GM12878 (cell line): Measurements from ENCODE around the gene LY6G6D. TPM values are rescaled to one million over a fixed set of nuclear protein-coding genes. Genes with fewer than 3 reads are reported as not detected.

ENCODE experiments used
- ATF7 ChIP-seq: fragments of 450-650 bp; IDR thresholded peaks from 2 replicates; pipeline ENCODE4 v1.6.1; 2016; ENCODE audit warnings: low read depth, mild to moderate bottlenecking
- CBX3 ChIP-seq: fragments of 200-600 bp; sonication (generic); IDR thresholded peaks from 2 replicates; pipeline ENCODE4 v1.6.1; 2016; ENCODE audit warnings: low read depth, borderline replicate concordance
- CREM ChIP-seq: IDR thresholded peaks from 2 replicates; pipeline ENCODE4 v1.6.1; 2014; ENCODE audit warnings: antibody characterized with exemption, low read depth
- IKZF1 ChIP-seq: fragments of 450-650 bp; conservative IDR thresholded peaks from 2 replicates; pipeline ENCODE4 v1.6.1; 2017; ENCODE audit warnings: antibody characterized with exemption, mild to moderate bottlenecking
- JUNB ChIP-seq: IDR thresholded peaks from 2 replicates; pipeline ENCODE4 v1.6.1; 2016; ENCODE audit warnings: antibody characterized with exemption, mild to moderate bottlenecking
- NBN ChIP-seq: fragments of 450-650 bp; IDR thresholded peaks from 2 replicates; pipeline ENCODE4 v1.6.1; 2016
- NR2C1 ChIP-seq: fragments of 450-650 bp; IDR thresholded peaks from 2 replicates; pipeline ENCODE4 v1.6.1; 2017; ENCODE audit warnings: antibody characterized with exemption, mild to moderate bottlenecking, moderate library complexity
- SIX5 ChIP-seq: IDR thresholded peaks from 2 replicates; pipeline ENCODE4 v1.6.1; 2011; ENCODE audit warnings: mild to moderate bottlenecking, low read depth, low read length, moderate library complexity; ENCODE audit not compliant: severe bottlenecking
- SMAD5 ChIP-seq: IDR thresholded peaks from 2 replicates; pipeline ENCODE4 v1.6.1; 2016; ENCODE audit warnings: antibody characterized with exemption, low read depth
- SMC3 ChIP-seq: IDR thresholded peaks from 2 replicates; pipeline ENCODE4 v1.6.1; 2011; ENCODE audit warnings: low read length, improper control_type of control experiment, borderline replicate concordance
- SP1 ChIP-seq: IDR thresholded peaks from one replicate; pipeline ENCODE4 v1.6.1; 2011; ENCODE audit warnings: low read depth, low read length
- SREBF2 ChIP-seq: IDR thresholded peaks from 2 replicates; pipeline ENCODE4 v1.6.1; 2012; ENCODE audit warnings: mild to moderate bottlenecking, low read length
- TCF12 ChIP-seq: IDR thresholded peaks from 2 replicates; pipeline ENCODE4 v1.6.1; 2011; ENCODE audit warnings: low read depth, mild to moderate bottlenecking, low read length
- ZZZ3 ChIP-seq: IDR thresholded peaks from 2 replicates; pipeline ENCODE4 v1.6.1; 2011; ENCODE audit warnings: low read depth; ENCODE audit not compliant: control insufficient read depth, insufficient read length
- polyA plus RNA-seq, 11 experiments: library from polyadenylated mRNA; depleted of rRNA in 4 of 11; unstranded in 6 of 11; stranded (reverse) in 5 of 11; fragments of >200 nt; fragmentation: Nextera tagmentation in 4 of 11; fragmentation: Illumina TruSeq in 1 of 11; extraction: Ambion mirVana in 4 of 11; extraction: Trizol in 1 of 11; gene quantifications; 1 replicate in 1 of 11; 2 replicates in 10 of 11; pipeline versions ENCODE4 v1.2.1 to v1.2.3, GENCODE V29; 2011 to 2016; ENCODE audit warnings: inconsistent platforms in 2 of 11, missing spikeins in 2 of 11, low read depth in 1 of 11
- total RNA-seq, 4 experiments: library from RNA; depleted of rRNA in 3 of 4; stranded (reverse); fragments of >200 nt in 3 of 4; fragmentation: Illumina TruSeq in 1 of 4; extraction: Trizol in 1 of 4; gene quantifications; 2 replicates each; pipeline versions ENCODE4 v1.2.1 to v1.2.3, GENCODE V29; 2013 to 2021
- TF ChIP-seq, protein P1 (sequence below): fragments of 450-650 bp; IDR thresholded peaks from 2 replicates; pipeline ENCODE4 v1.6.1; 2017; ENCODE audit warnings: antibody characterized with exemption, mild to moderate bottlenecking, moderate library complexity
- TF ChIP-seq, protein P2 (sequence below): fragments of 450-650 bp; IDR thresholded peaks from 2 replicates; pipeline ENCODE4 v1.6.1; 2016; ENCODE audit warnings: mild to moderate bottlenecking
- TF ChIP-seq, protein P3 (sequence below): IDR thresholded peaks from 2 replicates; pipeline ENCODE4 v1.6.1; 2012; ENCODE audit warnings: low read depth, low read length, improper control_type of control experiment
- TF ChIP-seq, protein P4 (sequence below): IDR thresholded peaks from 2 replicates; pipeline ENCODE4 v1.6.1; 2011; ENCODE audit warnings: low read depth, mild to moderate bottlenecking, low read length, moderate library complexity, borderline replicate concordance; ENCODE audit errors: extremely low read depth
- TF ChIP-seq, protein P5 (sequence below): fragments of 450-650 bp; IDR thresholded peaks from 2 replicates; pipeline ENCODE4 v1.6.1; 2016; ENCODE audit warnings: mild to moderate bottlenecking, moderate library complexity, borderline replicate concordance

LY6G6D gene
- total and polyA plus RNA-seq, 10 of the 15 experiments (the other 5 are each of a cell fraction or from before 2014, with no cell fraction given), result not detected

DNA sequence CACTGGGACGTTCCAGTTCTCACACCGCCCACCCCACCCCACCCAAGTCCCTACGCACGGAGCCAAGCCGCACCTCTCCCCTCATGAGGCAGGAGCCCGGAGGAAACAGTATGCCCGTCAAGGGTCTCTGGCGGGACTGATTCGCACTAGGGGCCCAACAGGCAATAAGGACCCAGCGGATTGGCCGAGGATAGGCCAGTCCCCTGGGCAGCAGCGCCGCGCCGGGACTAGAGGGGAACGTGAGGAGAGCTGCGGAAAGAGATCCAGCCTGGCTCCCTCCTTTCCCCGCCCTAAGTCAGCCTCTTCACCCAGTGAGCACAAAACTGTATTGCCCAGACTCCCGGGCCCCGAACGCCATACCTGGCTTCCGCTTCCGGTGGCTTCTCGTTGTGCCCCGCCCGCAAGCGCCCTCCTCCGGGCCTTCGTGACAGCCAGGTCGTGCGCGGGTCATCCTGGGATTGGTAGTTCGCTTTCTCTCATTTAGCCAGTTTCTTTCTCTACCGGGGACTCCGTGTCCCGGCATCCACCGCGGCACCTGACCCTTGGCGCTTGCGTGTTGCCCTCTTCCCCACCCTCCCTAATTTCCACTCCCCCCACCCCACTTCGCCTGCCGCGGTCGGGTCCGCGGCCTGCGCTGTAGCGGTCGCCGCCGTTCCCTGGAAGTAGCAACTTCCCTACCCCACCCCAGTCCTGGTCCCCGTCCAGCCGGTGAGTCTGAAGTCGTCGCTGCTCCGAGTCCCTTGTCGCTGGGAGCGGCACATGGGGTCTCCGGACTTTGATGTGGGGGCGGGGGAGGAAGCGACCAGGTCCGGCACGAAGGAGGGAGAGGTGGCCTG, 49.4 kb upstream of the LY6G6D start, which contains the start of gene CSNK2B (continued):
- TF ChIP-seq, protein P1, sequence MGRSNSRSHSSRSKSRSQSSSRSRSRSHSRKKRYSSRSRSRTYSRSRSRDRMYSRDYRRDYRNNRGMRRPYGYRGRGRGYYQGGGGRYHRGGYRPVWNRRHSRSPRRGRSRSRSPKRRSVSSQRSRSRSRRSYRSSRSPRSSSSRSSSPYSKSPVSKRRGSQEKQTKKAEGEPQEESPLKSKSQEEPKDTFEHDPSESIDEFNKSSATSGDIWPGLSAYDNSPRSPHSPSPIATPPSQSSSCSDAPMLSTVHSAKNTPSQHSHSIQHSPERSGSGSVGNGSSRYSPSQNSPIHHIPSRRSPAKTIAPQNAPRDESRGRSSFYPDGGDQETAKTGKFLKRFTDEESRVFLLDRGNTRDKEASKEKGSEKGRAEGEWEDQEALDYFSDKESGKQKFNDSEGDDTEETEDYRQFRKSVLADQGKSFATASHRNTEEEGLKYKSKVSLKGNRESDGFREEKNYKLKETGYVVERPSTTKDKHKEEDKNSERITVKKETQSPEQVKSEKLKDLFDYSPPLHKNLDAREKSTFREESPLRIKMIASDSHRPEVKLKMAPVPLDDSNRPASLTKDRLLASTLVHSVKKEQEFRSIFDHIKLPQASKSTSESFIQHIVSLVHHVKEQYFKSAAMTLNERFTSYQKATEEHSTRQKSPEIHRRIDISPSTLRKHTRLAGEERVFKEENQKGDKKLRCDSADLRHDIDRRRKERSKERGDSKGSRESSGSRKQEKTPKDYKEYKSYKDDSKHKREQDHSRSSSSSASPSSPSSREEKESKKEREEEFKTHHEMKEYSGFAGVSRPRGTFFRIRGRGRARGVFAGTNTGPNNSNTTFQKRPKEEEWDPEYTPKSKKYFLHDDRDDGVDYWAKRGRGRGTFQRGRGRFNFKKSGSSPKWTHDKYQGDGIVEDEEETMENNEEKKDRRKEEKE, result no peak
- TF ChIP-seq NR2C1, result peak; percentile 98
- TF ChIP-seq, protein P2, sequence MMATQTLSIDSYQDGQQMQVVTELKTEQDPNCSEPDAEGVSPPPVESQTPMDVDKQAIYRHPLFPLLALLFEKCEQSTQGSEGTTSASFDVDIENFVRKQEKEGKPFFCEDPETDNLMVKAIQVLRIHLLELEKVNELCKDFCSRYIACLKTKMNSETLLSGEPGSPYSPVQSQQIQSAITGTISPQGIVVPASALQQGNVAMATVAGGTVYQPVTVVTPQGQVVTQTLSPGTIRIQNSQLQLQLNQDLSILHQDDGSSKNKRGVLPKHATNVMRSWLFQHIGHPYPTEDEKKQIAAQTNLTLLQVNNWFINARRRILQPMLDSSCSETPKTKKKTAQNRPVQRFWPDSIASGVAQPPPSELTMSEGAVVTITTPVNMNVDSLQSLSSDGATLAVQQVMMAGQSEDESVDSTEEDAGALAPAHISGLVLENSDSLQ, result peak; percentile 72
- TF ChIP-seq, protein P3, sequence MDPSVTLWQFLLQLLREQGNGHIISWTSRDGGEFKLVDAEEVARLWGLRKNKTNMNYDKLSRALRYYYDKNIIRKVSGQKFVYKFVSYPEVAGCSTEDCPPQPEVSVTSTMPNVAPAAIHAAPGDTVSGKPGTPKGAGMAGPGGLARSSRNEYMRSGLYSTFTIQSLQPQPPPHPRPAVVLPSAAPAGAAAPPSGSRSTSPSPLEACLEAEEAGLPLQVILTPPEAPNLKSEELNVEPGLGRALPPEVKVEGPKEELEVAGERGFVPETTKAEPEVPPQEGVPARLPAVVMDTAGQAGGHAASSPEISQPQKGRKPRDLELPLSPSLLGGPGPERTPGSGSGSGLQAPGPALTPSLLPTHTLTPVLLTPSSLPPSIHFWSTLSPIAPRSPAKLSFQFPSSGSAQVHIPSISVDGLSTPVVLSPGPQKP, result peak; percentile 78
- no peak for TF ChIP-seq ATF7
- peak; percentile 19; the same call in 1 of the 2 replicates for TF ChIP-seq TCF12
- TF ChIP-seq IKZF1, result peak; percentile 97
- TF ChIP-seq SREBF2, result no peak; the same call in 1 of the 2 replicates
- no peak for TF ChIP-seq NBN
- TF ChIP-seq, protein P4, sequence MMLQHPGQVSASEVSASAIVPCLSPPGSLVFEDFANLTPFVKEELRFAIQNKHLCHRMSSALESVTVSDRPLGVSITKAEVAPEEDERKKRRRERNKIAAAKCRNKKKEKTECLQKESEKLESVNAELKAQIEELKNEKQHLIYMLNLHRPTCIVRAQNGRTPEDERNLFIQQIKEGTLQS, result peak; percentile 54; the same call in 1 of the 2 replicates
- TF ChIP-seq ZZZ3, result no peak
- TF ChIP-seq CBX3, result no peak
- no peak for TF ChIP-seq SMC3
- peak; percentile 90 for TF ChIP-seq CREM
- TF ChIP-seq SMAD5, result 0 out of 2 replicates have a peak, but pooled peaks have one; percentile 61
- peak; percentile 59 for TF ChIP-seq SP1
- peak; percentile 93 for TF ChIP-seq SIX5
- TF ChIP-seq, protein P5, sequence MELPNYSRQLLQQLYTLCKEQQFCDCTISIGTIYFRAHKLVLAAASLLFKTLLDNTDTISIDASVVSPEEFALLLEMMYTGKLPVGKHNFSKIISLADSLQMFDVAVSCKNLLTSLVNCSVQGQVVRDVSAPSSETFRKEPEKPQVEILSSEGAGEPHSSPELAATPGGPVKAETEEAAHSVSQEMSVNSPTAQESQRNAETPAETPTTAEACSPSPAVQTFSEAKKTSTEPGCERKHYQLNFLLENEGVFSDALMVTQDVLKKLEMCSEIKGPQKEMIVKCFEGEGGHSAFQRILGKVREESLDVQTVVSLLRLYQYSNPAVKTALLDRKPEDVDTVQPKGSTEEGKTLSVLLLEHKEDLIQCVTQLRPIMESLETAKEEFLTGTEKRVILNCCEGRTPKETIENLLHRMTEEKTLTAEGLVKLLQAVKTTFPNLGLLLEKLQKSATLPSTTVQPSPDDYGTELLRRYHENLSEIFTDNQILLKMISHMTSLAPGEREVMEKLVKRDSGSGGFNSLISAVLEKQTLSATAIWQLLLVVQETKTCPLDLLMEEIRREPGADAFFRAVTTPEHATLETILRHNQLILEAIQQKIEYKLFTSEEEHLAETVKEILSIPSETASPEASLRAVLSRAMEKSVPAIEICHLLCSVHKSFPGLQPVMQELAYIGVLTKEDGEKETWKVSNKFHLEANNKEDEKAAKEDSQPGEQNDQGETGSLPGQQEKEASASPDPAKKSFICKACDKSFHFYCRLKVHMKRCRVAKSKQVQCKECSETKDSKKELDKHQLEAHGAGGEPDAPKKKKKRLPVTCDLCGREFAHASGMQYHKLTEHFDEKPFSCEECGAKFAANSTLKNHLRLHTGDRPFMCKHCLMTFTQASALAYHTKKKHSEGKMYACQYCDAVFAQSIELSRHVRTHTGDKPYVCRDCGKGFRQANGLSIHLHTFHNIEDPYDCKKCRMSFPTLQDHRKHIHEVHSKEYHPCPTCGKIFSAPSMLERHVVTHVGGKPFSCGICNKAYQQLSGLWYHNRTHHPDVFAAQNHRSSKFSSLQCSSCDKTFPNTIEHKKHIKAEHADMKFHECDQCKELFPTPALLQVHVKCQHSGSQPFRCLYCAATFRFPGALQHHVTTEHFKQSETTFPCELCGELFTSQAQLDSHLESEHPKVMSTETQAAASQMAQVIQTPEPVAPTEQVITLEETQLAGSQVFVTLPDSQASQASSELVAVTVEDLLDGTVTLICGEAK, result peak; percentile 94
- TF ChIP-seq JUNB, result no peak
